Hippocampal formation (tissue), 2 donors: ENCODE results near the gene GJD4.
A peak's percentile ranks its signal among the peaks of the same experiment; 100 is the strongest.

Experiments used
- DNase-seq, 2 donors: peaks; one replicate each; lab custom pipeline; 2025; lab: John Stamatoyannopoulos, UW

GJD4 gene

DNA sequence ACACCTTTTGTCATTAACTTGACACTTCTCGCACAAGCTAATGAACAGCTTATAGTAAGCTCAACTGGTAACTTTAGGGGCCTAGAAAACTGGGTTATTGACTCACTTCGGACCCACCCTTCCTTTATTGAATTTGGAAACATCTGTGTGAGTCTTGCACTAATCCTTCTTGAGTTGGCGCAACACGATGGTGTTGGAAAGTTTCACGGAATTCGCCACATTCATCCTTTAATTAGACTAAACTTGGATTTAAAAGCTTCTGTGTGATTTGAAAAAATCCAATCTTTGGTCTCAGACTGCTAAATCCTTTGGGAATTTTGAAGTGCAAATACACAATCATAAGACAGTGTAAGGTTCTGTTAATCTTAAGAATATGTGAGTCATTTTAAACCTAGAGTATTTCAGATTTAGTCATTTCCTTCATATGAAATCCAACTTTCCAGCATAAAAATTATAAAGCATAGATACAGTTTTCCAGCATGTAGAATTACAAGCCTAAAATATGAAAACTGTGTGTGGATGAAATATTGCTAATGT, 21.9 kb downstream of the GJD4 start:
- no peak for DNase-seq

DNA sequence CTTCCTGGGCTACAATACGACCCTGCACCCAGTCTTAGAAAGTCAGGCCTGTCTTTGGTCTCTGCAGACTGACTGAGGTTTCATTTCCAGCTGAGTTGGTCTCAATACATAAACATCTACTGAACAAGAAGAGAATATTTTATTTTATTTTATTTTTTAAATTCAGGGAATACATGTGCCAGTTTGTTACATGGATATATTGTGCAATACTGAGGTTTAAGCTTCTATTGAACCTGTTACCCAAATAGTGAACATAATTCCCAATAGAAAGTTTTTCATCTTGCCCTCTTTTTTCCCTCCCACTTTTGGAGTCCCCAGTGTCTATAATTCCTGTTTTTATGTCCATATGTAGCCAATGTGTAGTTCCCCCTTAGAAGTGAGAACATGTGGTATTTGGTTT, 26.3 kb downstream of the GJD4 start:
- no peak for DNase-seq

DNA sequence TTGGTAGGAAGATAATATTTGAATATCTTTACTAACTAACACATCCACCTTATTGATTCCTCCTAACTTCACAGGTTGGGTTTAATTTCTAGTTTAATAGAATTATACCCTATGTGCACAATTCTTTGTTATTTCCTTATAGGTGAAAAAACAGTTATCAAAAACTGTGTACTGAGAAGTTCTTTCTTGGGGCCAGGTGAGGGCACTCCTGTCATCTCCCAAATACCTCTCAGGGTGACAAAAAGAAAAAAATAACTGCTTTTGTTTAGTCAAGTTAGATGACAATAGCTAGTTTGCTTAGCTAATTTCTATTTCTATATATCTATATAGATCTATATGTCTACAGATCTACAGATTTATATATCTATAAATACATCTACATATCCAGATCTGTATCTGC, 26.9 kb downstream of the GJD4 start:
- DNase-seq = no peak

DNA sequence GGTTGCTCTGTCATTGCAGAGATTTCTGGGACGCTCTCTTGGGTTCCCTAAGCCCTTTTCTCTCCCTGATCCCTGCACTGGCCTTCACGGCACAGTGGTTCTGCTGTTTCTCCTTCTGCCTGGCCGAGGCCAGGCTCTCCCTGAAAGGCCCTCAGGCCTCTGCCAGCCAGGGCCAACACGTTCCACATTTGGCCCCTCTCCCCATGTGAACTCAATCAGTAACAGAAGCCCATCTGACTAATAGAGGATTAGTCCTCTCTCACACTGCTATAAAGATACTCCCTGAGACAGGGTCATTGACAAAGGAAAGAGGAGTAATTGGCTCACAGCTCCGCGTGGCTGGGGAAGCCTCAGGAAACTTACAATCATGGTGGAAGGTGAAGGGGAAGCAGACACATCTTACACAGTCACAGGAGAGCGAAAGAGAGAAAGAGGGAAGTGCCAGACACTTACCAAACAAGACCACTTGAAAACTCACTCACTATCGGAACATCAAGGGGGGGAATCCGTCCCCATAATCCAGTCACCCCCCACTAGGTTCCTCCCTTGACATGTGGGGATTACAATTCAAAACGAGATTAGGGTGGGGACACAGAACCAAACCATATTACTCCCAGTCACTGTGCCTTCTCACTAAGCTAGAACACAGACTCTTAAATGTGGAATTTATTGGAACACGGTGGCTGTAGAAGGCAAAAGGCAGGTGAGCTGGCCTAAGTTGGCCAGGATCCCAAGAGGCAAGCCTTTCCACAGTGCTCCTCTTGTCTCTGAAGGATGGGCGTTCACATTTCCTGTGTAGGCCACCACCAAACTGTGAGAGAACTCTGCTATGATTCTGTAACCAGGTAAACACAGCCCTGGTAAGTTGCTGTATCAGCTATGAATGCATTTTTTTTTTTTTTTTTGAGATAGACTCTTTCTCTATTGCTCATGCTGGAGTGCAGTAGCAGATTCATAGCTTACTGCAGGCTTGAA, 28.2 kb downstream of the GJD4 start:
- DNase-seq = no peak

DNA sequence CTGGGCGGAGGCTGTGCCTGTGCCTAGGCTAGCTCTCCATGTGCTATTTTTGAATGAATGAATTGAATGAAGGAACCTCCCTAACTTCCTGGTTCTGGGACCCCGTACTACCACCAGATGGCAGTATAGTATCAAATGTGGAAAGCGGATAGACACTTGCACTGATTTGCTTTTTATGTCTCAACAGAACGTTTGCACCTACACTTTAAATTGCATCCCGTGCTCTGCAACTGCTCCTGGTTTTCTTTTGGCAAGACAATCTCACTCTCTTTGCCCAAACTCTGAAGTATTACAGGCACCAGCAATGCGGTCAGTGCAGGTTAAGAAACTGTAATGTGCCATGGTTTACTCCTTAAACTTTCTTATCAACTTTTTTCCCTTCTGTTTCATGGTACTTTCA, 30.4 kb downstream of the GJD4 start:
- peak; percentile 28 to 83 for DNase-seq

DNA sequence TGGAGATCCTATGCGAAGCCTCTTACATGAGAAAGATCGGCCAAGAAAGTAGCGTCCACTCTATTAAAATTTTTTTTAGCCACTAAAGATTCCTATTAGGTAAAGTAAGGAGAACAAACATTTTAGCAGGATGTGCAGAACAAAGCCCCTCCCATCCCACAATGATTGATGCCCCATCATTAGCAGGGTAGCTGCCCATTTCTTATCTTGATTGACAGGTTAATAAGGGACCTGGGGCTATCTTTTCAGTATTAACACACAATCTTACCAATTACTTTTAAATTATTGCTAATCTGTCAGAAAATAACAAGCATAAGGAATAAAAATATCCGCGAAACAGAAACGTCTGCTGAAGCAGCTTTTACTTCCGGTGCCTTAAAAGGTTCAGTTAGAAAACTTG, 31.8 kb downstream of the GJD4 start:
- DNase-seq = no peak

DNA sequence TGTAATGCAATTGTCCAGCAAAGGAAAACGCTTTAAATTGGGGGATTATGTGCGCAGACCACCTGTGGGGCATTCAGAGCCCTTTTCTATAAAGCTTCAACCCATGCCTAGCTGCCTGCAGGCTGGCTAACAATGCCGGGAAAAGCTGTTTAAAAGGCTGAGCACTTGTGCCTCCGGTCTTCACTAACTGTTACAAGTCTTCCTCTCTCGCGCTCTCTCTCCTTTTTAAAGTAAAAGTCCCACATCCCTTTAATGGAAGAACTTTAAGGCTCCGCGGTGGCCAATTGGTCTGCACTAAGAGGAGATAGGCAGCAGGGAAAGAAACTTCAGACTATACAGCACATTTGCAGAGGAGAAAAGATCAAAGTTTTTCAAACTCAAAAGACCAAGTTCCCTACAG, 32.3 kb downstream of the GJD4 start:
- no peak for DNase-seq

DNA sequence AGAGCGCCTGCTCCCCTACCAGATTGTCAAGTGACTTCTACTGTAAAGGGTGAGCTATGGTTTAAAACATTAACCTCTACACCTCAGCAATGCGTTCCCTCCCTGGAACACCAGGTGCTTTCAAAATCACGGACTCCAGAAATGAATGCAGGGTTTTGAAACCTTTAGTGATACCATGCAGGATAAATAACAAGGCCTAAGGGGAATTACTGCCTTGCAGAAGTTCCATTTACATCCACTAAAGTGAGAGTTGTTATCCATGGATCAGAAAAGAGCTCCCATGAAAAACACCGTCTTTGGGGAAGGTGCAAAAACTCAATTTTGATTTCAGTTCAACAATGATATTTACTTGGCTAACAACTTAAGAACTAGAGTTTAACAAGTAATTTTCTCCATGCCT, 33.0 kb downstream of the GJD4 start:
- no peak for DNase-seq

DNA sequence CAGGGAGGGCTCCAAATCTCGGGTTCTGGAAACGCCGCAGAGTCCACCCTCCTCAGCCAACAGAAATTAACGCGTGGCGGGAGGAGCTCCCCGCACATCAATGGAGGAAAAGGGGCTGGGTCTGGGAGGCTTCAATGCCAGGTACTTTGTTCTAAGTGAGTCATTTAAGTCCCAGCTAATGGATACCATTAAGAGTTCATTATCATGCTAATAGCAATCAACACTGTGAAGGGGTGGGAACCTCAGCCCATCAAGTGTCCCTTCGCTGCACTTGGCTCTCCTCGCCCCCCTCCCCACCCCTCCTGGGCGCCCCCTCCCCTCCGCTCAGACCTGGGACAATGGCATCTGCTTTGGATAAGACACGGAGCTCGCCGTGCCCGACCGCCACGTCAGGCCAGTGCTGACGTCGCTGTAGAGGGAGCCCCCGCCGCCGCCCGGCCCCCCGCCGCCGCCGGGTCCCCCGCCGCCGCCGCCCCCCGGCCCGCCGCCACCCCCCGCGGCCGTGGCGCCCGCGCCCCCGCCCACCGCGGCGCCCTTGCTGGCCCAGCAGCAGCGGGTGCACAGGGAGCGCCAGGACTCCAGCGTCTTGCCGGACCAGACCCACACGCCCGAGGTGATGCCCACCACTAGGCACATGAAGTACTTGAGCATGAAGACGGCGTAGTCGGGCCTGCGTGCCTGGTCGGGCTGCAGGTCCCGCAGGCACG, 34.0 kb downstream of the GJD4 start:
- DNase-seq = no peak

DNA sequence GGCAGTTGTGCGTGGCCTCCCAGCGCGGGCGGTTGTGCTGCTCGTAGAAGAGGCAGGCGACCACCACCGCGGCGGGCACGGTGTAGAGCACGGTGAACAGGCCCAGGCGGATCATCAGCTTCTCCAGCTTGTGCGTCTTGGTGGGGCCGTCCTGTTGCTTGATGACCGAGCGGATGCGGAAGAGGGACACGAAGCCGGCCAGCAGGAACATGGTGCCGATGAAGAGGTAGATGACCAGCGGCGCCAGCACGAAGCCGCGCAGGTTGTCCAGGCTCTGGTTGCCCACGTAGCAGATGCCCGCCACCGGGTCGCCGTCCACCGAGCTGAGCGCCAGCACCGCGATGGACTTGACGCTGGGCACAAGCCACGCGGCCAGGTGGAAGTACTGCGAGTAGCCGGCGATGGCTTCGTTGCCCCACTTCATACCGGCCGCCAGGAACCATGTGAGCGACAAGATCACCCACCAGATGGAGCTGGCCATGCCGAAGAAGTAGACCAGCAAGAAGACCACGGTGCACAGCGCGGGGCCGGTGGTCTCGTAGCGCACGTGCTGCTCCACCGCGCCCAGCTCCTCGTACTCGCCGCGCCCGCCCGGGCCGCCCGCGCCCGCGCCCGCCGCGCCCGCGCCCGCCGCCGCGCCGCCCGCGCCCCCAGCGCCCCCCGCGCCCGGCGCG, 34.7 kb downstream of the GJD4 start:
- no peak for DNase-seq

DNA sequence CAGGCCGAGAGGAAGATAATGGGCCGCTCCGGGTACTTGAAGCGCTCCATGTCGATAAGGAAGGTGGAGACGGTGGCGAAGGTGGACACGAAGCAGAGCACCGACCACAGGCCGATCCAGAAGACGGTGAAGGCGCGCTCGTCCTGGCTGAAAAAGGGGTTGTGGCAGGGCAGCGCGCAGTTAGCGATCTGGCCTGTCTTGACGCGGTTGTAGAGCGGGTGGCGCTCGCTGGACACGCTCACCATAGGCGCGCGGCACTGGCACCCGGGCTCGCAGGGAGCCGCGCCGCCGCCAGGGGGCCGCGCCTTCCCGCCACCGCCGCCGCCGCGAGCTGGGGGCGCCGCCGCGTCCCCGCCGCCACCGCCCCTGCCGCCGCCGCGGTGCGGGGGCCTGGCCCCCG, 35.3 kb downstream of the GJD4 start:
- DNase-seq = peak; percentile 46 to 47

DNA sequence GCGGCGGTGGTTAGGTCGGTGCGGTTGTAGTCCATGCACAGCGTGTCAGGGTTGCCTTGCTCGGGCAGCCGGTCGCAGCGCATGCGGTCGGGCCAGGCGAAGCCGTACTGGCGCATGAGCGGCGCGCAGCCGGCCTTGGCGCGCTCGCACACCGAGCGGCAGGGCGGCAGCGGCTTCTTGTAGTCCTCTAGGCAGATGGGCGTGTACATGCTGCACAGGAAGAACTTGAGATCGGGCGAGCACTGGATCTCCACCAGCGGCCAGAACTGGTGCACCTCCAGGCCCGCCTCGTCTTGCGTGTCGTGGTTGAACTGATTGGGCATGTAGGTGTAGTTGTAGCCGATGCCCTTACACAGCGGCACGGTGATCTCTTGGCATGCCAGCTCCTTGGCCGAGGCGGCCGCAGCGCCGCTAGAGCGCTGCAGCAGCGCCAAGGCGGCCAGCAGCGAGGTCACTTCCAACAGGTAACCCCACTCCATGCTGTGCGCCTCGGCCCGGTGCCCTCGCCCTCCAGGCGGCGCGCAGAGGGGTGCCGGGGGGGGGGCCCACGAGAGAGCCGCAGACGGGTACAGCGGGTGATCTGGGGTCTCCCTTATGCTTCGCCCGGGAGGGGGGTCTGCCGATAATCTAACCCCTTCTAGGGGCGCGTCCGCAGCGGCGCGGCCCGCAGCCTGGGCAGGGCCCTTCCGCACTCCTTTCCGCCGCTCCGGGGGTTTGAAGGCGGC, 36.0 kb downstream of the GJD4 start:
- DNase-seq = peak in 1 of 2 donors; percentile 35

DNA sequence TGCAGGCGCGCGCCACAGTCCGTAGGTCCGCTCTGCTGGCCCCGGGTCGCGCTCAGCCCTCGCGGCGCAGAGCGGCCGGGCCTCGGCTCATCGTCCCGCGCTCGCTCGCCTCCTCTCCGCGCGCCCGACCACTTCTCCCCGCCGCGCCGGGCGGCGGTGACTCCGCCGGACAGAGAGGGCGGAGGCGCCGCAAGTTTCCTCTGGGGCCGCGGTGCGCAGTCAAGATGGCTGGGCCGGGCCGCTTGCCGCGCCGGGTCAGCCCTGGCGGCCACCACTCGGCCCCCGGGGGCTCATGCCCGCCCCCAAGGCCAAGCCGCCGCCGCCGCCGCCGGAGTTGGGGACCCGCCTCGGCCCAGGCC, 36.5 kb downstream of the GJD4 start:
- DNase-seq = no peak

DNA sequence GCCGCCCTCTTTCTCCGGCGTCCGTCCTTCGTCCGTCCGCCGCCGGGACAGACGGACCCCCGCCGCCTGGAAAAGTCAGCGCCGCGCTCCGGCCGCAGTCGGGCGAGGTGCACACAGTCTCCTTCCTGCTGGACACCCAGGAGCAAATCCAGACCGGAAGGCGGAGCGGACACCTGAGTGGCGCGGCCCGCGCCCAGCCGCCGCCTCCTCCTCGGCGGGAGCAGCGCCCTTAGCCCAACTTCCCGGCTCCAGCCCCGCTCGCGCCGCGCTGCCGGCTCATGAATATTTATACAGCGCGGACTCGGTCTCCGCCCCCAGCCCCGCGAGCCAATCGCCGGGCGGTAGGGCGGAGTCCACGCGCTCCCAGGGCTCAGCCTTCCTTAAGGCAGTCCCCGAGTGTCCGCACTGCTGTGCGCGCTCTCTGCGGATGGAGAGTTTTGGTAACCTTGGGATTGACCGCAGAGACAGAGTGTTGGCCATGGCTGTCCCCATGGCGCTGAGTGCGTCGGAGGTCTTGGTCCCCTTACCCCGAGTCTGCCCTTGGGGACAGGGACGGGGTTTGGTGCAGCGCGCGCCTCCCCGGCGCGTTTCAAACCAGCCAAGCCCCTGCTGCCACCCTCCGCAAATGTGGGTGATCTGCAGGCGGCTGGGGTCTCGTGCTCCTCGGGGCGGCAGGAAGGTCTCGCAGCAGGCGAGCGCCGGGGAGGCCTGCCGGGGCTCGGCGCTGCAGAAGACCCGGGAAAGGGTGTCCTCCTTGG, 37.1 kb downstream of the GJD4 start, which contains the start of gene FZD8:
Gene FZD8 (minus strand): TSS at position 262 of the 758 bp plus-strand sequence. CDS start 867 bp downstream, outside the sequence.
- DNase-seq = peak; percentile 83 to 86

DNA sequence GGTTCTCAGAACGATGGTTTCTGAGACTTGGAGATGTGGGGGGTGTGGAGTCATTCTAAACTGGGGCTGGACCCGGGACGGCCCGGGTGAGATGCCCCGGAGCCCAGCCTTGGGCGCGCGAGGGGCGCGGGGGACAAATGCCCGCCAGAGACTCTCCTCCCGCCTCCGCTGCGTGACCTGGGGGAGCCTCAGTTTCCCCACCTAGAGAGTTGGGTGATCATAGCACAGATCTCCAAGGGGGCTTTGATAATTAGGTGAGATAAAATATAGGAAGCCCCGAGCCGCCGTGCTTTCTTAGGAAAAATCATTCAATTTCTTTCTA, 37.6 kb downstream of the GJD4 start:
- no peak for DNase-seq

DNA sequence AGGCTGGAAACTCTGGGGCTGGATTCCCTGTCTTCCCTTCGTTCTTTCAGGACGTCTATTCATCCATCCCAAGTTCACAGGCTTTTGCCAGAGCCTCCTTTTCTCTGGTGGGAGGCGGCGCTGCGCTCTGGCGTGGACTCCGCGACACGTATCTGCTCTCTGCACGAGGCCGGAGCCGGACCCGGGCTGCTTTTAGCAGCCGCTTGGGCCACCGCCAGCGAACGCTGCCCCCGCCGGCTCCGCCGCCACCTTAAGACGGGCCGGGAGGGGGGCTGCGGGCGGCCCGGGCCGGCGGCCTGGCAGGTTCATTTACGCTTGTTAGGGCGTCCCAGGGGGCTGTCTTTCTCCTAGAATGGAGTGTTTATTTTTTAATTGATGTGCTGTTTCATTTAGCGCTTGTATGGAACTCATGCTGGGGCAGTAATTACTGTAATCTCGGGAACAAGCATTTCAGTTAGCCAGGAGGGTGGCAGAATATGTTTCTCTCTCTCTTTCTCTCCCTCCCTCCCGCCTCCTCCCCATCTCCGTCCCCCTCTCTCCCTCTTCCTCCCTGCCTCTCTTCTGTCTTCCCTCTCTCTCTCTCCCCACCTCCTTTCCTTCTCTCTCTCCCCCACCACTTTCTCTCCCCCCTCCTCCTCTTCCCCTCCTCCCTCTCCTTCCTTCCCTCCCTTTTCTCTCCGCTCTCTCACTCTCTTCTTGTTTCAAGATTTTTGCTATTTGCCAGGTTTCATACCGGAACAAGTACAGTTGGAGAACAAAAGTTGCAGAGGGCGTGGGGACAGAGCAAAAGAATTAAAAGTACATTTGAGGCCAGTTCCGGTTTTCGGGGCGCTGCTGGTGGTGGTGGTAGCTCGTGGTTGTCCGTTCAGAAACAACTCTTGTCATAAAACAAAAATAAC, 38.3 kb downstream of the GJD4 start:
- DNase-seq = peak; percentile 55 to 56

DNA sequence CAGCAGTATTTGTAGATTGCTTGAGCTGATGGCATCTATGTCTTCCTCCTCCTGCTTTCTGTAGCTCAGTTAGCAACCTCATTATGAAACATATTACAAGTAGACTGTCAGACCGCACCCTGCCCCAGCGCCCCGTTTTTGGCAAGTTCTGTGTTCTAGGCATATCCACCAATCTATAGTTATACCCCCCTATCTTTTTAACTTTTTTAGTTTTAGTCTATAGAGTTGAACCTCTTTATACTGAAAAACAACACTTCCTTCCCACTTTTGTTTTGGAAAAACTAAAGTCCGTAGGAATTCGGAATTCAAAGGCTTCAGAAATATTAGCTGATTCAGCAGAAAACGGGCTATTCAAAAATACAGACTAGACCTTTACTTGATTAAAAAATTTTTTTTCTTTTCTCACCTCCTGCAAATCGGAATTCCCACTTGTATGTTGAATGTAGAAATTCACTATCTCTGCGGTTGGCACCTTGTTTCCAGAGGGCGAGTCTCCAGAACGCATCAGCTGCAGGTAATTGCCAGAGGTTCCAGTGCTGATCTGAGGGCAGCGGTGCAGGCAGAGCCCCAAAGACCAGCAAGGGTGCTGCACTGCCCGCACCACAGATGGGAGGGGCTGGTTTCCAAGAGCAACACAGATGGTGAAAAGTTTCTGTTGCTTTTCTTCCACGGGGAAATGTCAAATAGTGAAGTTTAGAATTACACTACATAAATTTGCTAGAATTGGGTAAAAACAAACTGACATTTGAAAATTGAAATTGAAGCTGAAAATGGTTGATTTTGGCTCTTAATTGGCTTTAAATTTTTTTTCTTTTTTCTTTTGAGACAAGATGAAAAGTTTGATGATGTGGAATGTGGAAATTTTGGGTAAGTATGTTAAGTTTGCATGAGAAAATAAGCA, 39.2 kb downstream of the GJD4 start:
- DNase-seq = no peak

DNA sequence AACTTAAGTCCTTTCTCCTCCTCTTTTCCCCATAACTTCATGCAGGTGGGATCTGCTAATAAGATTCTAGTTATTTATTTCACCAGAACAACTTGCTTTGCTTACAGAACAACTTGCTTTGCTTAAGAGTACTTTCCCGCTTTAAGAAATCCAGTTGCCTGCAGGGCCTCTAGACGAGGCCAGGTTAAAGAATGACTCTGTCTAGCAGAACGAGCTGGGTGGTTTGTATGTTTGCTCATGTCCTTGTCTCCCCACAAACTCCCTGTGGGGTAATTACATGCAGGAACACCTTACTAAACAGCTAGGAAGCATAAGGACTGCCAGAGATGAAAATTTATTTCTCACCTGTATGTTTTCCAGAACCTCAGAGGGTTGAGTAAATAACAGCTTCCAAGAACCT, 45.8 kb downstream of the GJD4 start:
- no peak for DNase-seq

DNA sequence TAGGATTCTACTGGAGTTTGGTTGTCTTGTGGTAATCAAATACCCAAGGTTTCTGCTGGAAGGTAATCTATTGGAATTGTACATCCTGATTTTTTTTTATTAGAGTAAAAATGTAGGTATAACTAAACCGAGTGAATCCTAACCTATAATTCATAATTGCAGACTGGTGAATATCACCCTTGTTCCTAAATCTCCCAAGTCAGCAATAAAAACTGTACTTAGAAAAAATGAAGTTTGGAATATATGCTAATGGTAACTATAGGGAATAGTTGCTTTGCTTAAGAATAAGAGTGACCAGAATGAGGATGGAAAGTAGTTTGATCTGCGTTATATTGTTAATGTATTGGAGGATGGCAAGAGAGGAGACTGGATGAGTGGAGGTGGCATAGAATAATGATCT, 47.7 kb downstream of the GJD4 start:
- DNase-seq = no peak
